K562 (cell line): ENCODE measurements around the gene ZNF615. TPM values are rescaled to one million over a fixed set of nuclear protein-coding genes. Genes with fewer than 3 reads are reported as not detected.

Experiments used
- CAMTA2 ChIP-seq: fragments of 250-450 bp; sonication (Bioruptor Pico); conservative IDR thresholded peaks from 2 replicates; pipeline ENCODE4 v1.5.1; 2022
- CBFA2T3 ChIP-seq: fragments of 450-650 bp; IDR thresholded peaks from 2 replicates; pipeline ENCODE4 v1.6.1; 2017
- CUX1 ChIP-seq: fragments of 200-800 bp; sonication (Bioruptor generic); IDR thresholded peaks from 2 replicates; pipeline ENCODE4 v1.6.1; 2016; ENCODE audit warnings: missing genetic modification characterization, missing compliant biosample characterization
- MEF2A ChIP-seq: IDR thresholded peaks from 2 replicates; pipeline ENCODE4 v1.6.1; 2011; ENCODE audit warnings: low read depth, mild to moderate bottlenecking, low read length, moderate library complexity; ENCODE audit not compliant: control insufficient read depth
- NR4A1 ChIP-seq, 2 experiments: fragments of 250-450 bp in 1 of 2; fragments of 450-650 bp in 1 of 2; sonication (Bioruptor Pico) in 1 of 2; IDR thresholded peaks; 2 replicates each; pipeline versions ENCODE4 v1.4.0 to v1.6.1; 2016 to 2020; ENCODE audit warnings: mild to moderate bottlenecking in 2 of 2, missing compliant biosample characterization in 1 of 2, missing genetic modification characterization in 1 of 2, moderate library complexity in 1 of 2
- NRF1 ChIP-seq, 2 experiments: fragments of 450-650 bp; IDR thresholded peaks in 1 of 2; conservative IDR thresholded peaks in 1 of 2; 2 replicates each; pipeline ENCODE4 v1.6.1; 2014; ENCODE audit warnings: mild to moderate bottlenecking in 2 of 2
- PRPF4 ChIP-seq: fragments of 200-400 bp; formaldehyde crosslinking; IDR thresholded peaks from one replicate; pipeline ENCODE4 v1.6.1; 2017; ENCODE audit warnings: low read length, low read depth, mild to moderate bottlenecking; ENCODE audit not compliant: insufficient read depth, poor library complexity, severe bottlenecking
- RHOXF2B ChIP-seq: fragments of 250-450 bp; sonication (Bioruptor Pico); conservative IDR thresholded peaks from 2 replicates; pipeline ENCODE4 v1.5.1; 2021
- SRSF3 ChIP-seq: fragments of 200-400 bp; formaldehyde crosslinking; IDR thresholded peaks from 2 replicates; pipeline ENCODE4 v1.6.1; 2016; ENCODE audit warnings: mild to moderate bottlenecking, low read length, moderate library complexity; ENCODE audit not compliant: insufficient read depth
- ZHX1 ChIP-seq: fragments of 150-350 bp; conservative IDR thresholded peaks from 2 replicates; pipeline ENCODE4 v1.6.1; 2014; ENCODE audit warnings: low read length
- polyA plus RNA-seq, 8 experiments: library from polyadenylated mRNA; depleted of rRNA in 4 of 8; stranded (reverse) in 5 of 8; unstranded in 3 of 8; fragments of >200 nt; fragmentation: Nextera tagmentation in 2 of 8; fragmentation: Illumina TruSeq in 1 of 8; extraction: Ambion mirVana in 2 of 8; extraction: Trizol in 1 of 8; gene quantifications; 2 replicates each; pipeline versions ENCODE4 v1.2.1 to v1.2.3, GENCODE V29; 2011 to 2014; ENCODE audit warnings: inconsistent platforms in 1 of 8, missing spikeins in 1 of 8
- total RNA-seq, 7 experiments: library from RNA; depleted of rRNA in 6 of 7; stranded (reverse); fragments of >200 nt in 6 of 7; fragmentation: Illumina TruSeq in 2 of 7; extraction: Trizol in 2 of 7; gene quantifications; 2 replicates each; pipeline versions ENCODE4 v1.2.1 to v1.2.3, GENCODE V29; 2011 to 2021; ENCODE audit warnings: low replicate concordance in 1 of 7
- TF ChIP-seq, protein P1 (sequence below): fragments of 450-650 bp; conservative IDR thresholded peaks from 2 replicates; pipeline ENCODE4 v1.6.1; 2016; ENCODE audit warnings: missing genetic modification characterization, low read depth, mild to moderate bottlenecking, missing compliant biosample characterization, moderate library complexity
- TF ChIP-seq, protein P2 (sequence below): fragments of 450-650 bp; IDR thresholded peaks from one replicate; pipeline ENCODE4 v1.6.1; 2018; ENCODE audit warnings: mild to moderate bottlenecking, moderate library complexity; ENCODE audit not compliant: partially characterized antibody
- TF ChIP-seq, protein P3 (sequence below), 2 experiments: fragments of 450-650 bp; conservative IDR thresholded peaks; 2 replicates each; pipeline ENCODE4 v1.6.1; 2017; ENCODE audit warnings: mild to moderate bottlenecking in 2 of 2, moderate library complexity in 2 of 2

ZNF615 gene
- total and polyA plus RNA-seq, 9 of the 15 experiments (the other 6 are each of a cell fraction or from before 2014, with no cell fraction given) = 1.2 to 4.4 (median 2.7) TPM

- TF ChIP-seq, protein P1, sequence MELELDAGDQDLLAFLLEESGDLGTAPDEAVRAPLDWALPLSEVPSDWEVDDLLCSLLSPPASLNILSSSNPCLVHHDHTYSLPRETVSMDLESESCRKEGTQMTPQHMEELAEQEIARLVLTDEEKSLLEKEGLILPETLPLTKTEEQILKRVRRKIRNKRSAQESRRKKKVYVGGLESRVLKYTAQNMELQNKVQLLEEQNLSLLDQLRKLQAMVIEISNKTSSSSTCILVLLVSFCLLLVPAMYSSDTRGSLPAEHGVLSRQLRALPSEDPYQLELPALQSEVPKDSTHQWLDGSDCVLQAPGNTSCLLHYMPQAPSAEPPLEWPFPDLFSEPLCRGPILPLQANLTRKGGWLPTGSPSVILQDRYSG (tag) = peak; percentile 90
- TF ChIP-seq NR4A1 (CRISPR knock-in tag; IDR thresholded peaks at IDR 0.05) (no peak), NR4A1 (tag; IDR thresholded peaks at IDR 0.05) (peak; percentile 68; the same call in 1 of the 2 replicates), SRSF3 (no peak), CAMTA2 (CRISPR knock-in tag) (no peak), ZHX1 (0 out of 2 replicates have a peak, but pooled peaks have one; percentile 67), CUX1 (CRISPR knock-in tag) (no peak), CBFA2T3 (no peak), RHOXF2B (CRISPR knock-in tag) (no peak), MEF2A (no peak), NRF1 (conservative IDR thresholded peaks at IDR 0.05 in 1 of 2, IDR thresholded peaks at IDR 0.05 in 1 of 2) (peak; percentile 74 to 80), PRPF4 (no peak)
- TF ChIP-seq, protein P2, sequence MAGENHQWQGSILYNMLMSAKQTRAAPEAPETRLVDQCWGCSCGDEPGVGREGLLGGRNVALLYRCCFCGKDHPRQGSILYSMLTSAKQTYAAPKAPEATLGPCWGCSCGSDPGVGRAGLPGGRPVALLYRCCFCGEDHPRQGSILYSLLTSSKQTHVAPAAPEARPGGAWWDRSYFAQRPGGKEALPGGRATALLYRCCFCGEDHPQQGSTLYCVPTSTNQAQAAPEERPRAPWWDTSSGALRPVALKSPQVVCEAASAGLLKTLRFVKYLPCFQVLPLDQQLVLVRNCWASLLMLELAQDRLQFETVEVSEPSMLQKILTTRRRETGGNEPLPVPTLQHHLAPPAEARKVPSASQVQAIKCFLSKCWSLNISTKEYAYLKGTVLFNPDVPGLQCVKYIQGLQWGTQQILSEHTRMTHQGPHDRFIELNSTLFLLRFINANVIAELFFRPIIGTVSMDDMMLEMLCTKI = no peak
- TF ChIP-seq, protein P3, sequence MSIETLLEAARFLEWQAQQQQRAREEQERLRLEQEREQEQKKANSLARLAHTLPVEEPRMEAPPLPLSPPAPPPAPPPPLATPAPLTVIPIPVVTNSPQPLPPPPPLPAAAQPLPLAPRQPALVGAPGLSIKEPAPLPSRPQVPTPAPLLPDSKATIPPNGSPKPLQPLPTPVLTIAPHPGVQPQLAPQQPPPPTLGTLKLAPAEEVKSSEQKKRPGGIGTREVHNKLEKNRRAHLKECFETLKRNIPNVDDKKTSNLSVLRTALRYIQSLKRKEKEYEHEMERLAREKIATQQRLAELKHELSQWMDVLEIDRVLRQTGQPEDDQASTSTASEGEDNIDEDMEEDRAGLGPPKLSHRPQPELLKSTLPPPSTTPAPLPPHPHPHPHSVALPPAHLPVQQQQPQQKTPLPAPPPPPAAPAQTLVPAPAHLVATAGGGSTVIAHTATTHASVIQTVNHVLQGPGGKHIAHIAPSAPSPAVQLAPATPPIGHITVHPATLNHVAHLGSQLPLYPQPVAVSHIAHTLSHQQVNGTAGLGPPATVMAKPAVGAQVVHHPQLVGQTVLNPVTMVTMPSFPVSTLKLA (conservative IDR thresholded peaks at IDR 0.05) = peak; percentile 74 to 87
Measured at GRCh38 chr19:52028027-52028779, 20.2 kb upstream of the ZNF615 start, which contains the start of gene ZNF614 (continued).
